Measurements from ENCODE around the gene DAD1. TPM values are rescaled to one million over a fixed set of nuclear protein-coding genes. Genes with fewer than 3 reads are reported as not detected.
A peak's percentile ranks its signal among the peaks of the same experiment; 100 is the strongest.
"Not testable (repeated sequence)": the region's sequence is repeated elsewhere in the genome, so short reads cannot be mapped to it uniquely, and the experiment has no call there.

Gene DAD1
- total RNA-seq, 1 donor from 2014 or later: 134 TPM

DNA sequence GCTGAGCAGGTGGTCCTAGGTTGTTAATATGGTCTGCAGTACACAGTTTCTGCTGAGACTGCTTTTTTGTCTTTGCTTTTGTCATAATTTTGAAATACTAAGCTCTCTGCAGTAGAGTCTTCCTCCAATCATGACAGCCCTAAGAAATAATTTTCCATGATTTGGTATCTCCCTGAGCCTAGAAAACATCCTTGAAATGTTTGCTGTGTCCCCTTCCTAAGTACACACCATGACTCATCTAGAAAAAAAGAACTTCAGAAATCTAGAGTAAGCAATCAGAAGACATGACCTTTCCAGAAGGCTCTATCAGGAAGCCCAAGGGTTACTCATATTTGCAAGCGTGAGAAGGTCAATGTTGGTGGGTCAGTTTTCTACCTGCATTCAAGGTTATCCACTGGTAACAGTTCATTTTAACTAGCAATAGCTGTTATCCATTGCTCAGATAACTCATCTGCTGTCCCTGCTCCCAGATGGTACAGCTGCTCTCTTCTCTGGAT lies 16.4 kb downstream of the DAD1 start:
- no peak for DNase-seq (ENCODE audit: low spot score)
- intact Hi-C loops (cut with DNase I): no loop called here

DNA sequence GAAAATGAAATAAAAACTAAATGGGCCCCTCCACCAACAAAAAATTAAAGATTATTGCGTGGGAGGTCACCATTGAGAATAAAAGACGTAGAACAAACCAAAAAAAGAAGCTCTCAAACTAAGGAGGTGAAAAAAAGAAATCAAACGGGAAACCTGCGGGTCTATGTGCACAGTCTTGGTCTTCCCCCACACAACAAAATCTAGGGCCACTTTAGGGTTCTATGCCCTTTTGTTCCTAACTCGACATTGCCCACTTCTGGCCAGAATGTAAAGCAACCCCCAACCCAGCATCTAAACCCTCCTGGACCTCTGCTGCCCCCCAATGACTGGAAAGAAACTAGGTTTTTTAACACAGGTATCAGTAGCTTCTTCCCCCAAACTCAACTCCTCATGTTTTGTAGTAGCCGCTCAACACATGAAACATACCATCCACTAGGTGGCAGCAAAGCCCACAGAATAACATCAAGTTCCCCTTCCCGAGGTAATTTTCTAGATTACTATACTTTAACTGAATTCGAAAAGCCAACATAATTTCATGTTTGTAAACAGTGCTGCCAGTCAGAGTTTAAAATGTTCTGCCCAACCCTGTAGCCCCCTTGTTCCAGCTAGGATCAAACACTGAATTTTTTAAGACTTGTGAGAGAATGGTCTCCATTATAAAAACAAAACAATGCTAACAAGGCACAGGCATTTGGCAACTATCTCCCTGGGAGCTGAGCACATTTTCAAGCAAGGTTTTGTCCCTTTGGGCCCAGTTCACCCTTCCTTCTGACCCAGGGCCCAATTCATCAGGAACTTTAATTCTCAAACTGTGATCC lies 18.7 kb downstream of the DAD1 start:
- DNase-seq (ENCODE audit: low spot score): no peak
- intact Hi-C loops (cut with DNase I): loop anchor here (1.0 kb wide), 1 partner anchor 83 kb away; no protein-coding TSS in a partner anchor

DNA sequence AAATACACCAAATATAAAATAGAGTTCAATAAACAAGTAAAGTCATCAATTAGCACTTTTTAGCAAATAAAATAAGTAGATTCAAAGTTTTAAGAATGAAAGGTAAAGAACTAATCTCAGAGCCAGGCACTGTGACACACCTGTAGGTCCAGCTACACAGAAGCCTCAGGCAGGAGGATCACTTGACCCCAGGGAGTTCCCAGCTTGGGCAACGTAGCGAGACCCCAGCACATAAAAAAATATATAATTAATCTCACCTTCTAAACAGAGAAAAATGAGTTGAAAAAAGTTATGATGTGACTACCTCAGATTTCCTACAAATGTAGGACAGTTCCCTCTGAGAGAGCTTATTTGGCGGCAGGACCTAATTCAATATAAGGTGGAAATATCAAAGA lies 19.3 kb downstream of the DAD1 start:
- DNase-seq (ENCODE audit: low spot score): no peak

DNA sequence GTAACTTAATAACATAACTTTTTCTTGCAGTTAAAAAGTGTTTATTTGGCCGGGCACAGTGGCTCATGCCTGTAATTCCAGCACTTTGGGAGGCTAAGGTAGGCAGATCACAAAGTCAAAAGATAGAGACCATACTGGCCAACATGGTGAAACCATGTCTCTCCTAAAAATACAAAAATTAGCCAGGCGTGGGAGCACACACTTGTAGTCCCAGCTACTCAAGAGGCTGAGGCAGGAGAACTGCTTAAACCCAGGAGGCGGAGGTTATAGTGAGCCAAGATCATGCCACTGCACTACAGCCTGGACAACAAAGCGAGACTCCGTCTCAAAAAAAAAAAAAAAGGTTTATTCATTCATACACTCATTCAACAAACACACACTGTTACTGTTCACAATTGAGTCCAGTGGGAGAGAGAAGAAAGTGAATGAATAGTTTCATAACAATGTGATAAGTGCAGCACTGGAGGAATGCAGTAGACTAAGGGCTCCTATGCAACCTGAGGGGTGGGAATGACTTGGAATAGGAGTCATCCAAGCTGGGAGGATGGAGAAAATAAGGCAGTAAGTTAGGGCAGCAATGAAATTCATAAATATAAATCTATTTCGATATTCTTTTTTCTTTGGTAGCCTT lies 19.8 kb downstream of the DAD1 start:
- intact Hi-C loops (cut with DNase I): no loop called here

More for the DNA sequence above, 19.3 kb downstream of the DAD1 start:
- intact Hi-C loops (cut with DNase I): loop anchor here (1.0 kb wide), 1 partner anchor 84 kb away; no protein-coding TSS in a partner anchor

DNA sequence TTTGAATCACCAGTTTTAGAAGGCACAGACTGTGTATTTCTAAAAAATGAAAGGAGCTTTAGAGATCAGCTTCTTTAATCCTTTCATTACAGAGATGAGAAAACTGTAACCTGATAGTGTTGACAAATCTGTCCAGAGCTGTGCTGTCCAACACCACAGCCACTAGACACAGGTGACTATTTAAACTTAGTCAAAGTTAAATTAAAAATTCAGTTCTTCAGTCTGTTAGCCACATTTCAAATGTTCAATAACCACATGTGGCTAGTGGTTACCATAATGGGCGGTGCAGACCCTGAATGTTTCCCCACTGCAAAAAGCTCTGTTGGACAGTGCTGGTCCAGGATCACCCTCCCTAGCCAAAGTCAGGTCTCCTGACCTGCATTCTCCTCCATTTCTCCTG lies 21.6 kb downstream of the DAD1 start:
- intact Hi-C loops (cut with DNase I): no loop called here
- DNase-seq (ENCODE audit: low spot score): no peak

More for the DNA sequence above, 19.8 kb downstream of the DAD1 start:
- DNase-seq (ENCODE audit: low spot score): no peak

DNA sequence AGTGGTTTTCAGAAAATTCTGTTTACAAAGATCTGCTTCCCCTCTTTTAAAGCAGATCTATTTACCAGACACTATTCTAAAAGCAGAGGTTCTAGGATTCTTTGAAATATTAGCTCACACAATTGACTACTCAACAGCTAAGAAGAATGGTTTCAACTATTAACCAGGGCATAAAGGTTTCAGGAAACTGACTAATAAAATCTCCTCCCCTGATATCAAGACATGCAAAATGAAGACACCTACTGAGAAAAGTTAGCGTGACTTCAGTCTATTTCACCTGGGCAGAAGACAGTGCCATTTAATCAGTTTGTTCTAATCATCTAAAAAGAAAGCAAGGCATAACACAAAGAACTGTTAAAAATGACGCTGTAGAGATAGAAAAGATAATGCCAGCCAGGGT lies 22.2 kb downstream of the DAD1 start:
- no peak for DNase-seq (ENCODE audit: low spot score)
- intact Hi-C loops (cut with DNase I): no loop called here

DNA sequence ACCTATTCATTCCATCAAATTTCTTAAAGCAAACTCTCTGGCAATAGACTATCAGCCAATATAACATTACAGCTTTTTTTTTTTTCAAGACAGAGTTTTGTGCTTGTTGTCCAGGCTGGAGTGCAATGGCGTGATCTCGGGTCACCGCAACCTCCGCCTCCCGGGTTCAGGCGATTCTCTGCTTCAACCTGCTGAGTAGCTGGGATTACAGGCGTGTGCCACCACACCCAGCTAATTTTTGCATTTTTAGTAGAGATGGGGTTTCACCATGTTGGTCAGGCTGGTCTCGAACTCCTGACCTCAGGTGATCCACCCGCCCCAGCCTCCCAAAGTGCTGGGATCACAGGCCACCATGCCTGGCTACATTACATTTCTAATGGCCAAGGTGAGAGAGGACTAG lies 22.8 kb downstream of the DAD1 start:
- intact Hi-C loops (cut with DNase I); DNase-seq (ENCODE audit: low spot score): not testable (repeated sequence)

DNA sequence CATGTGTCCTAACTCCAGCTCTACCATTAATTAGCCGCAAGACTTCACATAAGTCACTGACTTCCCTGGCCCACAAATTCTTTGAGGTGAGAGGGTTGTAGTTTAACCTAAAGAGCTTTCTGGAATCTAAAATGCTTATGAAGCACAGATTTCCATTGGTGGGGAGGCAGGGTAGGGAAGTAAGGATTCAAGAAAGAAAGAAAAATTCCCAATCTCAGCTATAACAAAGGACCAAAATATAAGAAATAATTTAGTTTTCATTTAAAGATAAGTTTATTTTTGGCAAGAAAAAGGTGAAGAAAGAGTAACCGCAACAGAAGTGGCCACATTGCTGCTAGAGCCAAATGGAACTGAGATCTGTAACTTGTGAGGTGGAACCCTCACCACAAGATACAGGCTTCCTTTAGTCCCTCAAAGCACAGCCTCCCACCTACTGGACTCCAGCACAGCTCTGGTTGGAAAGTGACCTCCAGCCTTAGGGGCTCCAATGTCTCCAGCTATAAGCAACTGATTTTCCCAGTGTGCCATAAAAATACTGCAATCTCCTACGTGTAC lies 23.6 kb downstream of the DAD1 start:
- intact Hi-C loops (cut with DNase I): no loop called here
- DNase-seq (ENCODE audit: low spot score): no peak

DNA sequence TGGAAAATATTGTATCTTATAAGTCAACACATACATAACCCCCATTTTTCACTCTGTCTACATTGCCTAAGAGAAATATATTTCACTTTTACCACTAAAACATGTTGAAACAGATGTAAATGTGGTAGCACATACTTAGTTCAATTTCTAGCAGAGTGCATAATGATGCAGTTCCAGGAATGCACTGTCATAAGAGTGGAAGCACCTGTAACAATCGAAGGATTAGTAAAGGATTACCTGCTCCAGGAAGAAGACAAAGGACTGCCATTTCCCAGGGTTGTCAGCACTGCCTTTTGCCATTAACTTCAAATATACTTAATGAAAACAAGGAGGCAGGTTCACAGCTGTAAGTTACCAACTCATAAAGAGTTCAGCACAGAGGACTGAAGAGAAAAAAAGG lies 24.6 kb downstream of the DAD1 start:
- intact Hi-C loops (cut with DNase I): no loop called here

DNA sequence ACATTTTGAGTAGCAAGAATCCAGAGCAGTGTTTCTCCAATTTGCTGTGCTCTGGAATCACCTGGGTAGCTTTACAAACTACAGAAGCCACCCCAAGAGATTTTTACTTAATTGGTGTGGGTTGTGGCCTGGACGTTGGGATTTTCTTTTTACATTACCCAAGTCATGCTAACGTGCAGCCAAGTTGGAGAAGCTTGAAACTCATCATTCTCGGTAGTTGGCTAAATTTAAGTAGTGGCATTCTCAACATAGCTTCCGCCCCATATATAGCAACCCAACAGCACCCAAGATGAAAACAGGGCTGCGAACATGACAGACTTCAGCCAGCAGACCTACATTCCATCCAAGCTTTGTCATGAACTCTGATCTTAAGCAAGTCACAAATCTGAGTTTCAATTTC lies 25.0 kb downstream of the DAD1 start:
- intact Hi-C loops (cut with DNase I): no loop called here
- DNase-seq (ENCODE audit: low spot score): no peak

More for the DNA sequence above, 24.6 kb downstream of the DAD1 start:
- DNase-seq (ENCODE audit: low spot score): no peak

DNA sequence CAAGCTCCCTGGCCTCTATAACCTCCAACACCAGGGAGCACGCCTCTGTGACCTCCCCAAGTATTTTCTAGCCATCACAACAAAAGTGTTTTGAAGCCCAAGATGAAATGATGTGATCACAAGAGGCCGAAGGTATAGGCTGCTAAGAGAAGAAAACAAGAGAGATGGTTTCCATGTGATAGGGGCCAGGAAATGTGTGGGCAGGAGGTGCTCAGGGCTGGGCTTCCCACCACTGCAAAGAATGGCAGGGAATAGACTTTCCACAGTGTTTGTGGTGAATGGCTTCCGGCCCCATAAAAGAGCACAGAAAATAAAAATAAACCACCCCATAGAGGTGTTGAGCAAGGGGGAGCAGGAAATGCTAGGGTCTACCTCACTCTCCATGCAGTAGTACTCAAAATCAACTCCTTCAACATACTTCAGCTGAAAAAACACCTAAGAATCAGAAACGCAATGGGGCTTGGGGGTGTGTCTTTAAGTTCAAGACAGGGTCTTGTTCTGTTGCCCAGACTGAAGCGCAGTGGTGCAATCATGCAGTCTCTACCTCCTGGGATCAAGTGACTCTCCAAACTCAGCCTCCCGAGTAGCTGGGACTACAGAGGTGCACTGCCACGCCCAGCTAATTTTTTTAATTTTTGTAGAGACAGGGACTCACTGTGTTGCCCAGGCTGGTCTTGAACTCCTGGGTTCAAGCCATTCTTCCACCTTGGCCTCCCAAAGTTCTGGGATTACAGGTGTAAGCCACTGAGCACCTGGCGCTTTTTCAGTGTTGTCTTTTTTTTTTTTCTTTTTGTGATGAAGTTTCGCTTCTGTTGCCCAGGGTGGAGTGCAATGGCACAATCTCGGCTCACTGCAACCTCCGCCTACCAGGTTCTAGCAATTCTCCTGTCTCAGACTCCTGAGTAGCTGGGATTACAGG lies 27.1 kb downstream of the DAD1 start:
- intact Hi-C loops (cut with DNase I): no loop called here

DNA sequence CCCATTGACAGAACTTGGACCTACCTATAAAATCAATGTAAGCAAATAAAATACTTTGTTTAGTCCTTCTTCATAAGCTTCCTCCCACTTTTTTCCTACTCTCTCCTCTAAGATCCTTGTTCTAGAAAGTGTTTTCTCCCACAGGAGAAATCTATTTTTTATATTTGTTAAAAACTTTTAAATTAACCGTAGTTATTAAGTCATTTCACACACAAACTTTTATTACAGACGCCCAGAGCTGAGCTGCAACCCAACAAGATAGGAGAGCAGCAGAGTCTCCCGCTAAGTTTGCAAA lies 27.7 kb downstream of the DAD1 start:
- intact Hi-C loops (cut with DNase I): no loop called here
- no peak for DNase-seq (ENCODE audit: low spot score)

More for the DNA sequence above, 27.1 kb downstream of the DAD1 start:
- no peak for DNase-seq (ENCODE audit: low spot score)

DNA sequence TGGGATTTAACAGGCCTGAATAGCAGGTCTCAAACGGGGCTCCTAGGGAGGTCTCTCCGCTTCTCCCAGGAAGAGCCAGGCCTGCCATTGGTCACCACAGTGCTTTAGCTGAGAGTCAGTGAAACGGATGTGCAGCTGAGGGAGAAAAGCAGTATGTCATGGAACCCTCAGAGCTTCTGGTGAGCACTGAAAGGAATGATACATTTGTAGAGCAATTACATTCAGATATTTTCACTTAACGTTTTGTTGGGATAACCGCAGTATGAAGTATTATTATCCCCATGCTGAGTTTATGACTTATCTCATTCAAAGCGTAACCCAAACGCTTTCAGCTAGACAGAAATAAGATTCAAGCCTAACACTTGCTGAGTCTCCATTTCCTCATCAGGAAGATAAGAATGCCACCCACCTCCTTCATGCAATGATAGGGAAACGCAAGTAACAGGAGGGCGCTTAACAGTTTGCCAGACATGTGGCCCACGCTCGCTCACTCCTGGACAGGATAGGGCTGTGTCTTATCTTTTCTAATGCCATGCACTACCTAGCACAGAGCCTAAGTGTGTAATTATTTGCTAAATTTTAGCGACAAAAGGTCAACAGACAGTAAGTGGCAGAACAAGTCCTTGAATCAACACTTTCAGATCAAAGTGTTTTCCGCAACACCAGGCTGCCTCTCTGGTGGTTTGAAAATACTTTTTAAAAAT lies 28.2 kb downstream of the DAD1 start:
- intact Hi-C loops (cut with DNase I): no loop called here
- no peak for DNase-seq (ENCODE audit: low spot score)

DNA sequence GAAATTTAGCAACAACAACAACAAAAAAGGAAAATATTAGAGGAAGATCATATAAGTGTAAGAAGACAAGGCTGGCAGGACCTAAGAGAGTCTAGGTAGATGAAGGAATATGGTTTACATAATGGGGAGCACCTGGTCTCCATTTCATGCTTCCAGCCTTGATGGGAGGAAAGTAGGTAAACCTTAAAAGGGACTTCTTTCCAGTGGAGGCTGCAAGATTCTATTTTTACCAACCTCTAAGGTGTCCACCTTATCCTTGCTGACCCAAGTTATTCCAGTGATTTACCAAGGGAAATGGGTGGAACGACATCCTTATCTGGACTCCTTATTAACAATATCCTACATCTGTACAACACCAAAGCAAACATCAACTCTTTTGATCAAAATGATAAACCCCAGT lies 30.0 kb downstream of the DAD1 start:
- intact Hi-C loops (cut with DNase I): loop anchor here (2.0 to 5.0 kb wide), 4 partner anchors 93 to 293 kb away; no protein-coding TSS in a partner anchor
- DNase-seq (ENCODE audit: low spot score): no peak

DNA sequence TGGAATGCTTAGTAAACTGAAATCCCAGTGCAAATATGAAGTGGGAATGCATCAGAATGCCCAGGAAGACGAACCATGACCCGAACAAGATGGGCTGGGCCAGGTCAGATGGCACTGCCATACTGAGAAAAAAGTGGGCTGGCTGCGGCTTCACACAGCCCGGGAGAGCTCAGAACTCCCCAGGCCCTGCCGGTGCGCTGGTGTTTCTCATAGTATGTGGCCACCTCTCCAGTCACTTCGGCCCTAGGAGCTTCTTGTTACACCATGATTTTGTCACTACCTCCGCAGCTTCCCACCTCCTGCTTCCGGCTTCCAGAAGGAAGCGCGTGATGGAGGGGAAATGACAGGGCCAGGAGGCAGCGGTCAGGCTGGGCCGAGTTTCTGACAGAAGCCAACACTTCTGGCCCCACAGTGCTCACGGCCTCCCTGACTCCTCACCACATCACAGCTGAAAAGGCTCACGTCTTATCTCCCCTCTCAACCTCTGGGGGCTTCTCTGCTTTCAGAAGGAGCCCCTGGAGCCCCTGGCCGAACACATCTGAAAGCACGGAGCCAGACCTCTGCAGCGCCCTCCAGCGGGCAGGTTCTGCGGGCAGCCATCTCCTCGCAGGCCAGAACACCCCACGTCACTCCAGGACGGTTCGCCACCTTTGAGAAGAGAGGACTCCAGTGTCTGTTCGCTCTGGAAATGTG lies 30.7 kb downstream of the DAD1 start:
- DNase-seq (ENCODE audit: low spot score): no peak
- intact Hi-C loops (cut with DNase I): loop anchor here (2.0 to 5.0 kb wide), 4 partner anchors 94 to 294 kb away; no protein-coding TSS in a partner anchor

DNA sequence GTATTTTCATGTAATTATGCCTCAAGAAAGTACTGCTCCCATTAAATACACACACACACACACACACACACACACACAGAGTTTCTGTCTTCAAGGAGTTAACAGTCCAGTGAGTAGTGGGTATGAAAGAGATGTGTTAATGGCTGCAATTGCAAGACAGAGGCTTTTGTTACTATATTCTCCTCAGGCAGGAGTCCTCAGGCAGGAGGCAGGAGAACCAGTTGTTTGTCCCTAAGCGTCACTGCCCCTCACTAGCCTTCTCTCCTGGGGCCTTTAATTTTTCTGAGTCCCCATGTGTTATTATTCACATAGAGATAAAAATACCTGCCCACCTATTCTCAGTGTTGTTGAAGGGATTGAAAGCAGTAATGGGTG lies 31.2 kb downstream of the DAD1 start:
- no peak for DNase-seq (ENCODE audit: low spot score)
- intact Hi-C loops (cut with DNase I): loop anchor here (2.0 to 5.0 kb wide), 4 partner anchors 94 to 294 kb away; no protein-coding TSS in a partner anchor

DNA sequence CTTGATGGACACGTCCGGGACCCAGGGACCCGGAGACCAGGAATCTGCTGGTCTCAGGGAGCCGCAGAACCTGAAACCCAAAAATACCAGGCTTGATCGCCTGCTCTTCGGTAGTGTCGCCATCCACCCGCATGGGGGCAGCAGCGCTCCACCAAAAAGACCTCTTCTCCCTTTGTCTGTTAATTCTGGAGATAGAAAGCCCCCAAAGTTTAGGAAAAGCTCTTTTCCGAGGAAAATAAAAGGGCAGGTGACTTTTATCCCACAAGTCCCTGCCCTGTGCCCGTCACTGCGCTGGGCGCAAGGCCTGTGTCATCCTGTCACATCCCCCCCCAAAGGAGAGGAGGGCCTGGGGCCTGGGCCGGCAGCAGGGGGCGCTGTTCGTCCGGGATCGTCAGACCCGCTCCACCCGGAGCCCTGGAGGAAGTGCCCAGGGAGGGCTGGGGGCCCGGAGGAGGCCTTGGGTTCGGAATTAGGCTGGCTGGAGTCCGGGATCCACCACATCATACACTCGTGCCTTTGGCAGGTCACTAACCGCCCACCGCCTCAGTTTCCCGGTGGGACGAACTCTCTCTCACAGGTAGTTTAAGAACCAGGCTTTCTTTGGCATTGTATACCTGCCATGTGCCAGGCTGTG lies 31.9 kb downstream of the DAD1 start:
- DNase-seq (ENCODE audit: low spot score): peak; percentile 93
- intact Hi-C loops (cut with DNase I): loop anchor here (5.0 kb wide), 3 partner anchors 95 to 295 kb away; no protein-coding TSS in a partner anchor

All from cardiac septum (tissue), 1 donor.